ENCODE results near the gene MED12L. TPM values are rescaled to one million over a fixed set of nuclear protein-coding genes. Genes with fewer than 3 reads are reported as not detected.

The MED12L gene
- polyA plus RNA-seq, 1 of the 3 experiments (the other 2 are of a cell fraction) = 0.03 TPM

DNA sequence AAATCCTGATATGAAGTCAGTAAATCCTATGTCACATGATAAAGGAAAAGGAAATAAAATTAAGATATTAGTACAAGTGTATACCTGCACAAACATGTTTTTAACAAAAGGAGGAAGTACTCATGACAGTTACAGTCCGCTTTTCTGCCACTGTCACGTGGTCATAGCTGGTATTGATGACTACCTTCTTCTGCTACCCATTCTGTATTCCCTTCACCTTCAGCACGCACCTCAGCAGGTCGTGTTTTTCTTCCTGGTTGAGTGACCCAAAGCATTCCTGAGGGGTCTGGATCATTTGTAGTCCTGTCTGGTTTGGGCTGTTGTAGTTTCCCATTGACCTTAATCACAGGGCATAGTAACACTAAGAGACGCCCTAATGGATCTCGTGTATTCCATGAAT is 334.3 kb downstream of the MED12L start:
- WGBS (ENCODE audit: low lambda C conversion rate) = 41% methylated on average over 6 of the region's 6 CpGs
- DNase-seq = no peak

DNA sequence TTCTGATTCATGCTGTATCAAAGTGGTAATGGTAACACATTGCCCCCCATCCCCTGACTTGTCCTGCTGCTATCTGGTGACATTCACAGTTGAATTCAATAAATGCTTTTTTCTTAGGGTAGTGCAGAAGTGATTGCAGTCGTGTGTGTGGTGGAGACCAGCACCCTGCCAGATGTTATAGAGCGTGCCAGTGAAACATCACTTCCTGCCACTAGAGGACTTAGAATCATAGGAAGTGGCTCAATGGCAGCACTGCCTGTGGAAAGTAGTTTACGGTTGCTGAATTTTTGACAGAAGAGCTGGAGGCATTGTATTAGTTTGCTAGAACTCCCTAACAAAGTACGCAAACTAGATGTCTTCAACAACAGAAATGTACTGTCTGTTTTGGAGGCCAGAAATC is 336.5 kb downstream of the MED12L start:
- no peaks in the 10 kb centered on the region for H3K9me2 ChIP-seq
- CTCF ChIA-PET = no interaction called here

More for the DNA sequence above, 334.3 kb downstream of the MED12L start:
- Histone ChIP-seq H4K20me1 (ENCODE audit: insufficient read depth) (no peaks in the 10 kb centered on the region), H3K4me2 (no peak overlapping the region), H3K36me3 (replicated peaks in 1 of 2; ENCODE audit: control insufficient read depth in 1 of 2, insufficient read depth in 2 of 2, low read length in 1 of 2) (no peaks in the 10 kb centered on the region), H3K9me2 (no peaks in the 10 kb centered on the region), H3K79me2 (ENCODE audit: insufficient read depth) (no peaks in the 10 kb centered on the region), H3F3A (replicated peaks; ENCODE audit: insufficient read depth) (no peaks in the 10 kb centered on the region), H3K9ac (no peak overlapping the region), H3K4me3 (ENCODE audit: low read depth in 2 of 2, low read length in 1 of 2) (no peak overlapping the region), H3K4me1 (ENCODE audit: control insufficient read depth in 1 of 2, insufficient read depth in 2 of 2, low read depth in 1 of 2, low read length in 1 of 2) (no peaks in the 10 kb centered on the region), H3K9me3 (no peaks in the 10 kb centered on the region), H3K27ac (ENCODE audit: low read depth in 2 of 2, low read length in 1 of 2) (no peak overlapping the region), H3K27me3 (ENCODE audit: insufficient read depth) (no peaks in the 10 kb centered on the region), H2AFZ (ENCODE audit: low read depth) (no peak overlapping the region)
- CTCF ChIA-PET = no interaction called here
- POLR2A ChIA-PET = no interaction called here
- TF ChIP-seq FOSL2 (IDR thresholded peaks at IDR 0.05; ENCODE audit: borderline replicate concordance, low read depth) (no peak), GABPA (IDR thresholded peaks at IDR 0.05; ENCODE audit: low read depth) (no peak)
- TF ChIP-seq, protein P1, sequence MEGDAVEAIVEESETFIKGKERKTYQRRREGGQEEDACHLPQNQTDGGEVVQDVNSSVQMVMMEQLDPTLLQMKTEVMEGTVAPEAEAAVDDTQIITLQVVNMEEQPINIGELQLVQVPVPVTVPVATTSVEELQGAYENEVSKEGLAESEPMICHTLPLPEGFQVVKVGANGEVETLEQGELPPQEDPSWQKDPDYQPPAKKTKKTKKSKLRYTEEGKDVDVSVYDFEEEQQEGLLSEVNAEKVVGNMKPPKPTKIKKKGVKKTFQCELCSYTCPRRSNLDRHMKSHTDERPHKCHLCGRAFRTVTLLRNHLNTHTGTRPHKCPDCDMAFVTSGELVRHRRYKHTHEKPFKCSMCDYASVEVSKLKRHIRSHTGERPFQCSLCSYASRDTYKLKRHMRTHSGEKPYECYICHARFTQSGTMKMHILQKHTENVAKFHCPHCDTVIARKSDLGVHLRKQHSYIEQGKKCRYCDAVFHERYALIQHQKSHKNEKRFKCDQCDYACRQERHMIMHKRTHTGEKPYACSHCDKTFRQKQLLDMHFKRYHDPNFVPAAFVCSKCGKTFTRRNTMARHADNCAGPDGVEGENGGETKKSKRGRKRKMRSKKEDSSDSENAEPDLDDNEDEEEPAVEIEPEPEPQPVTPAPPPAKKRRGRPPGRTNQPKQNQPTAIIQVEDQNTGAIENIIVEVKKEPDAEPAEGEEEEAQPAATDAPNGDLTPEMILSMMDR (IDR thresholded peaks at IDR 0.05) = no peak

More for the DNA sequence above, 336.5 kb downstream of the MED12L start:
- Histone ChIP-seq H3K9me3 (no peaks in the 10 kb centered on the region), H2AFZ (ENCODE audit: low read depth) (no peak overlapping the region), H3K4me3 (ENCODE audit: low read depth in 2 of 2, low read length in 1 of 2) (no peak overlapping the region), H3K36me3 (replicated peaks in 1 of 2; ENCODE audit: control insufficient read depth in 1 of 2, insufficient read depth in 2 of 2, low read length in 1 of 2) (no peaks in the 10 kb centered on the region), H3K27me3 (ENCODE audit: insufficient read depth) (no peaks in the 10 kb centered on the region), H4K20me1 (ENCODE audit: insufficient read depth) (no peaks in the 10 kb centered on the region), H3K79me2 (ENCODE audit: insufficient read depth) (no peaks in the 10 kb centered on the region), H3K9ac (no peak overlapping the region), H3K4me2 (no peak overlapping the region), H3K4me1 (ENCODE audit: control insufficient read depth in 1 of 2, insufficient read depth in 2 of 2, low read depth in 1 of 2, low read length in 1 of 2) (no peaks in the 10 kb centered on the region), H3F3A (replicated peaks; ENCODE audit: insufficient read depth) (no peaks in the 10 kb centered on the region), H3K27ac (ENCODE audit: low read depth in 2 of 2, low read length in 1 of 2) (no peak overlapping the region)
- TF ChIP-seq JUND (IDR thresholded peaks at IDR 0.05) (no peak), FOXJ3 (CRISPR knock-in tag; IDR thresholded peaks at IDR 0.05) (no peak), SIN3A (IDR thresholded peaks at IDR 0.05; ENCODE audit: borderline replicate concordance, low read depth, low read length) (no peak), FOSL2 (IDR thresholded peaks at IDR 0.05; ENCODE audit: borderline replicate concordance, low read depth) (no peak), RCOR1 (IDR thresholded peaks at IDR 0.05; ENCODE audit: low read length) (no peak), TAF1 (IDR thresholded peaks at IDR 0.05; ENCODE audit: borderline replicate concordance, low read depth, low read length) (no peak), POLR2AphosphoS5 (IDR thresholded peaks at IDR 0.05; ENCODE audit: low read depth, low read length) (no peak), MEF2A (IDR thresholded peaks at IDR 0.05; ENCODE audit: borderline replicate concordance, low read depth) (no peak), EZH2phosphoT487 (IDR thresholded peaks at IDR 0.05; ENCODE audit: borderline replicate concordance, low read depth) (no peak), FOXM1 (IDR thresholded peaks at IDR 0.05; ENCODE audit: low read depth) (no peak), RFX5 (IDR thresholded peaks at IDR 0.05; ENCODE audit: low read length) (no peak), CHD2 (IDR thresholded peaks at IDR 0.05; ENCODE audit: low read length, partially characterized antibody) (no peak), SMC3 (IDR thresholded peaks at IDR 0.05; ENCODE audit: low read depth, low read length) (no peak), TCF12 (IDR thresholded peaks at IDR 0.05) (no peak), YY1 (IDR thresholded peaks at IDR 0.05; ENCODE audit: low read depth) (no peak)
- TF ChIP-seq, protein P2, sequence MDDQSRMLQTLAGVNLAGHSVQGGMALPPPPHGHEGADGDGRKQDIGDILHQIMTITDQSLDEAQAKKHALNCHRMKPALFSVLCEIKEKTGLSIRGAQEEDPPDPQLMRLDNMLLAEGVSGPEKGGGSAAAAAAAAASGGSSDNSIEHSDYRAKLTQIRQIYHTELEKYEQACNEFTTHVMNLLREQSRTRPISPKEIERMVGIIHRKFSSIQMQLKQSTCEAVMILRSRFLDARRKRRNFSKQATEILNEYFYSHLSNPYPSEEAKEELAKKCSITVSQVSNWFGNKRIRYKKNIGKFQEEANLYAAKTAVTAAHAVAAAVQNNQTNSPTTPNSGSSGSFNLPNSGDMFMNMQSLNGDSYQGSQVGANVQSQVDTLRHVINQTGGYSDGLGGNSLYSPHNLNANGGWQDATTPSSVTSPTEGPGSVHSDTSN (IDR thresholded peaks at IDR 0.05) = no peak
- TF ChIP-seq, protein P3, sequence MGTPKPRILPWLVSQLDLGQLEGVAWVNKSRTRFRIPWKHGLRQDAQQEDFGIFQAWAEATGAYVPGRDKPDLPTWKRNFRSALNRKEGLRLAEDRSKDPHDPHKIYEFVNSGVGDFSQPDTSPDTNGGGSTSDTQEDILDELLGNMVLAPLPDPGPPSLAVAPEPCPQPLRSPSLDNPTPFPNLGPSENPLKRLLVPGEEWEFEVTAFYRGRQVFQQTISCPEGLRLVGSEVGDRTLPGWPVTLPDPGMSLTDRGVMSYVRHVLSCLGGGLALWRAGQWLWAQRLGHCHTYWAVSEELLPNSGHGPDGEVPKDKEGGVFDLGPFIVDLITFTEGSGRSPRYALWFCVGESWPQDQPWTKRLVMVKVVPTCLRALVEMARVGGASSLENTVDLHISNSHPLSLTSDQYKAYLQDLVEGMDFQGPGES (IDR thresholded peaks at IDR 0.05; ENCODE audit: low read depth, low read length) = no peak
- TF ChIP-seq, protein P4, sequence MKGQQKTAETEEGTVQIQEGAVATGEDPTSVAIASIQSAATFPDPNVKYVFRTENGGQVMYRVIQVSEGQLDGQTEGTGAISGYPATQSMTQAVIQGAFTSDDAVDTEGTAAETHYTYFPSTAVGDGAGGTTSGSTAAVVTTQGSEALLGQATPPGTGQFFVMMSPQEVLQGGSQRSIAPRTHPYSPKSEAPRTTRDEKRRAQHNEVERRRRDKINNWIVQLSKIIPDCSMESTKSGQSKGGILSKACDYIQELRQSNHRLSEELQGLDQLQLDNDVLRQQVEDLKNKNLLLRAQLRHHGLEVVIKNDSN (IDR thresholded peaks at IDR 0.05; ENCODE audit: borderline replicate concordance, low read depth) = no peak
- POLR2A ChIA-PET = no interaction called here
- 48% methylated on average over 4 of the region's 4 CpGs for WGBS (ENCODE audit: low lambda C conversion rate)
- DNase-seq = no peak

Data from SK-N-SH (cell line).